Osteoblast (primary cell): ENCODE measurements around the gene CYS1. TPM values are rescaled to one million over a fixed set of nuclear protein-coding genes. Genes with fewer than 3 reads are reported as not detected.
A peak's percentile ranks its signal among the peaks of the same experiment; 100 is the strongest.

Source experiments
- DNase-seq: peaks from one replicate; pipeline ENCODE4 v3.0.0; 2011; ENCODE audit warnings: low spot score, mixed read lengths; ENCODE audit not compliant: insufficient read length; ENCODE audit errors: missing footprints
- H2AFZ ChIP-seq: 2 replicates; pipeline ENCODE4 v1.6.0; 2011; ENCODE audit warnings: mild to moderate bottlenecking, low read length
- H3K27ac ChIP-seq: 2 replicates; pipeline ENCODE4 v1.5.1; 2011; ENCODE audit warnings: mild to moderate bottlenecking, low read depth, low read length, moderate library complexity
- H3K27me3 ChIP-seq: 2 replicates; pipeline ENCODE4 v1.6.0; 2012; ENCODE audit warnings: mild to moderate bottlenecking, control low read depth, inconsistent platforms, low read length, moderate library complexity; ENCODE audit not compliant: insufficient read depth
- H3K36me3 ChIP-seq: 2 replicates; pipeline ENCODE4 v1.5.1; 2011; ENCODE audit warnings: mild to moderate bottlenecking, low read length, control low read depth, moderate library complexity; ENCODE audit not compliant: insufficient read depth
- H3K4me1 ChIP-seq: 2 replicates; pipeline ENCODE4 v1.5.1; 2011; ENCODE audit warnings: mild to moderate bottlenecking, low read length, control low read depth, moderate library complexity; ENCODE audit not compliant: insufficient read depth
- H3K4me2 ChIP-seq: 2 replicates; pipeline ENCODE4 v1.6.0; 2011; ENCODE audit warnings: mild to moderate bottlenecking, low read length; ENCODE audit not compliant: insufficient read depth
- H3K4me3 ChIP-seq: fragments of 200-600 bp; sonication (generic); 3 replicates; pipeline ENCODE4 v1.5.1; 2012; ENCODE audit warnings: mild to moderate bottlenecking, low read length, inconsistent platforms; ENCODE audit not compliant: insufficient read depth
- H3K79me2 ChIP-seq: 2 replicates; pipeline ENCODE4 v1.6.0; 2012; ENCODE audit warnings: mild to moderate bottlenecking, low read length, control low read depth, inconsistent platforms; ENCODE audit not compliant: insufficient read depth
- H3K9me3 ChIP-seq: 2 replicates; pipeline ENCODE4 v1.5.1; 2011; ENCODE audit warnings: low read depth, low read length, control low read depth
- H4K20me1 ChIP-seq: 2 replicates; pipeline ENCODE4 v1.6.0; 2012; ENCODE audit warnings: mild to moderate bottlenecking, low read length, control low read depth; ENCODE audit not compliant: insufficient read depth
- total RNA-seq: library from RNA; depleted of rRNA; stranded (reverse); fragments of >200 nt; gene quantifications from 2 replicates; pipeline ENCODE4 v1.2.3, GENCODE V29; 2012
- TF ChIP-seq, protein P1 (sequence below): IDR thresholded peaks from 2 replicates; pipeline ENCODE4 v1.5.1; 2011; ENCODE audit warnings: mild to moderate bottlenecking, low read depth, low read length, moderate library complexity; ENCODE audit errors: extremely low read depth

CYS1 gene
- total RNA-seq, 1 donor, result 0.36 TPM

DNA sequence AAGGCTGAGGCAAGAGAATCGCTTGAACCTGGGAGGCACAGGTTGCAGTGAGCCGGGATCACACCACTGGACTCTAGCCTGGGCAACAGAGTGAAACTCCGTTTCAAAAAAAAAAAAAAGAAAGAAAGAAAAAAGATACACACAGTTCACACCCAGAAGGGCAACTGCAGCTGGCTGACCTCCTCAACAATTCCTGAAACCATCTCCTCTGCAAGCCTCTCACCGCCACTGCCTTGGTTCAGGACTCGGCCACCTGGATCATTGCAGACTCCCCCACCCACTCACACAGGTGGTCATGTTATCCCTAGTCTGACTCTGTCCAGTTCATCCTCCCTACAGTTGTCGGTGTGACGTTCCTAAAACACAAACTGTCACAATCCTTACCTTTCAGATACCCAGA, 2.2 kb downstream of the CYS1 start:
- no peak overlapping the region for H3K27ac ChIP-seq
- no peaks in the 10 kb centered on the region for H3K36me3 ChIP-seq
- TF ChIP-seq, protein P1, sequence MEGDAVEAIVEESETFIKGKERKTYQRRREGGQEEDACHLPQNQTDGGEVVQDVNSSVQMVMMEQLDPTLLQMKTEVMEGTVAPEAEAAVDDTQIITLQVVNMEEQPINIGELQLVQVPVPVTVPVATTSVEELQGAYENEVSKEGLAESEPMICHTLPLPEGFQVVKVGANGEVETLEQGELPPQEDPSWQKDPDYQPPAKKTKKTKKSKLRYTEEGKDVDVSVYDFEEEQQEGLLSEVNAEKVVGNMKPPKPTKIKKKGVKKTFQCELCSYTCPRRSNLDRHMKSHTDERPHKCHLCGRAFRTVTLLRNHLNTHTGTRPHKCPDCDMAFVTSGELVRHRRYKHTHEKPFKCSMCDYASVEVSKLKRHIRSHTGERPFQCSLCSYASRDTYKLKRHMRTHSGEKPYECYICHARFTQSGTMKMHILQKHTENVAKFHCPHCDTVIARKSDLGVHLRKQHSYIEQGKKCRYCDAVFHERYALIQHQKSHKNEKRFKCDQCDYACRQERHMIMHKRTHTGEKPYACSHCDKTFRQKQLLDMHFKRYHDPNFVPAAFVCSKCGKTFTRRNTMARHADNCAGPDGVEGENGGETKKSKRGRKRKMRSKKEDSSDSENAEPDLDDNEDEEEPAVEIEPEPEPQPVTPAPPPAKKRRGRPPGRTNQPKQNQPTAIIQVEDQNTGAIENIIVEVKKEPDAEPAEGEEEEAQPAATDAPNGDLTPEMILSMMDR, result no peak
- H3K4me1 ChIP-seq, result peaks cover 7% of the 10 kb centered on the region
- H3K9me3 ChIP-seq, result no peaks in the 10 kb centered on the region
- no peaks in the 10 kb centered on the region for H3K79me2 ChIP-seq
- no peak overlapping the region for H3K4me3 ChIP-seq
- H3K4me2 ChIP-seq, result no peak overlapping the region
- no peak overlapping the region for H2AFZ ChIP-seq
- DNase-seq, result peak; percentile 52
- H3K27me3 ChIP-seq, result peaks cover 58% of the 10 kb centered on the region
- peaks cover 2% of the 10 kb centered on the region for H4K20me1 ChIP-seq

GRCh38 chr2:10076988-10077527, 3.2 kb downstream of the CYS1 start:
- H3K27ac ChIP-seq, result no peak overlapping the region
- peaks cover 7% of the 10 kb centered on the region for H3K4me1 ChIP-seq
- H3K79me2 ChIP-seq, result no peaks in the 10 kb centered on the region
- peaks cover 49% of the 10 kb centered on the region for H3K27me3 ChIP-seq
- DNase-seq, result peak; percentile 14
- no peaks in the 10 kb centered on the region for H3K36me3 ChIP-seq
- H2AFZ ChIP-seq, result no peak overlapping the region
- TF ChIP-seq, protein P1, result no peak
- no peak overlapping the region for H3K4me2 ChIP-seq
- peaks cover 2% of the 10 kb centered on the region for H4K20me1 ChIP-seq
- H3K9me3 ChIP-seq, result no peaks in the 10 kb centered on the region
- no peak overlapping the region for H3K4me3 ChIP-seq

- H3K27me3 ChIP-seq, result peaks cover 44% of the 10 kb centered on the region
These were observed 3.7 kb downstream of the CYS1 start for GRCh38 chr2:10076511-10076910.

DNA sequence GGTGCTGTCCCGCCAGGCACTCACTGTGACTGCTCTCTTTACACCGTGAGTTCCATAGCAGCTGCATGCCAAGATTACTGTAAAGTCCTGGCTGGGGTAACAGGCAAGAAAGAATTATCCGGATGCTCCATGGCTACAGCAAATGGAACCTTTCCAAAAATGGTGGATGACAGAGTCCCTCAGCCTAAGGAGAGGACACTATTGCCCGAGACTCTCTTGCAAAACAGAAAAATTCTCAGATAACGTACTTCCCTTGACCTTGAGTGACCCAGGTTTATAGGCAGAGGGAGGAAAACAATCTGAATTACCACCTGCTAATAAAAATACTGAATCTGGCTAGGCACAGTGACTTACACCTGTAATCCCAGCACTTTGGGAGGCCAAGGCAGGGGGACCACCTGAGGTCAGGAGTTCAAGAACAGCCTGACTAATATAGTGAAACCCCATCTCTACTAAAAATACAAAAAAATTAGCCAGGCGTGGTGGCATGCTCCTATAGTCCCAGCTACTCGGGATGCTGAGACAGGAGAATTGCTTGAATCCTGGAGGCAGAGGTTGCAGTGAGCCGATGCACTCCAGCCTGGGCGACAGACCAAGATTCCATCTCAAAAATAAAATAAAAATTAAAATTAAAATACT, 4.5 kb downstream of the CYS1 start:
- TF ChIP-seq, protein P1, result no peak
- Histone ChIP-seq H3K27ac (no peak overlapping the region), H3K4me1 (peaks cover 7% of the 10 kb centered on the region), H3K4me2 (no peak overlapping the region), H2AFZ (no peak overlapping the region), H3K9me3 (no peaks in the 10 kb centered on the region), H3K4me3 (no peak overlapping the region), H4K20me1 (peaks cover 2% of the 10 kb centered on the region), H3K27me3 (peaks cover 36% of the 10 kb centered on the region), H3K36me3 (no peaks in the 10 kb centered on the region), H3K79me2 (no peaks in the 10 kb centered on the region)
- DNase-seq, result peak; percentile 80

More at GRCh38 chr2:10076511-10076910, 3.7 kb downstream of the CYS1 start:
- Histone ChIP-seq H3K4me1 (peaks cover 7% of the 10 kb centered on the region), H2AFZ (no peak overlapping the region), H3K79me2 (no peaks in the 10 kb centered on the region), H3K36me3 (no peaks in the 10 kb centered on the region), H3K4me3 (no peak overlapping the region), H3K4me2 (no peak overlapping the region), H4K20me1 (peaks cover 2% of the 10 kb centered on the region), H3K9me3 (no peaks in the 10 kb centered on the region), H3K27ac (no peak overlapping the region)
- TF ChIP-seq, protein P1, result no peak
- DNase-seq, result peak; percentile 17
